Glutamatergic neuron (in vitro differentiated cells): ENCODE measurements around the gene AQP2. TPM values are rescaled to one million over a fixed set of nuclear protein-coding genes. Genes with fewer than 3 reads are reported as not detected.

ENCODE experiments used
- DNase-seq: peaks from one replicate; pipeline ENCODE4 v3.0.0; 2022
- H3K27ac Mint-ChIP-seq: one replicate; pipeline ENCODE4 v1.8.0; 2020; ENCODE audit warnings: mild to moderate bottlenecking, mixed read lengths, inconsistent platforms; ENCODE audit not compliant: unreplicated experiment
- H3K27me3 Mint-ChIP-seq: one replicate; pipeline ENCODE4 v1.8.0; 2020; ENCODE audit warnings: mild to moderate bottlenecking, moderate library complexity, mixed read lengths, inconsistent platforms; ENCODE audit not compliant: unreplicated experiment
- H3K36me3 Mint-ChIP-seq: one replicate; pipeline ENCODE4 v1.8.0; 2020; ENCODE audit warnings: mild to moderate bottlenecking, mixed read lengths, inconsistent platforms; ENCODE audit not compliant: unreplicated experiment
- H3K4me1 Mint-ChIP-seq: one replicate; pipeline ENCODE4 v1.8.0; 2020; ENCODE audit warnings: mild to moderate bottlenecking, low read depth, mixed read lengths, inconsistent platforms; ENCODE audit not compliant: unreplicated experiment
- H3K4me3 Mint-ChIP-seq: one replicate; pipeline ENCODE4 v1.8.0; 2020; ENCODE audit warnings: mild to moderate bottlenecking, mixed read lengths, inconsistent platforms; ENCODE audit not compliant: unreplicated experiment
- H3K9me3 Mint-ChIP-seq: one replicate; pipeline ENCODE4 v1.8.0; 2020; ENCODE audit warnings: mild to moderate bottlenecking, moderate library complexity, mixed read lengths, inconsistent platforms; ENCODE audit not compliant: unreplicated experiment
- total RNA-seq: library from RNA; stranded (reverse); fragmentation: NEBNext Ultra II Directional; extraction: Animal tissue kit (Norgen Biotek cat#: 25700); gene quantifications from one replicate; pipeline ENCODE4 v1.2.1, GENCODE V29; 2021; ENCODE audit not compliant: unreplicated experiment
- TF ChIP-seq, protein P1 (sequence below): fragments of 200-600 bp; sonication (generic); IDR thresholded peaks from one replicate; pipeline ENCODE4 v1.5.0; 2021; ENCODE audit not compliant: partially characterized antibody, unreplicated experiment

AQP2 gene
- total RNA-seq, 1 donor from 2014 or later: not detected

DNA sequence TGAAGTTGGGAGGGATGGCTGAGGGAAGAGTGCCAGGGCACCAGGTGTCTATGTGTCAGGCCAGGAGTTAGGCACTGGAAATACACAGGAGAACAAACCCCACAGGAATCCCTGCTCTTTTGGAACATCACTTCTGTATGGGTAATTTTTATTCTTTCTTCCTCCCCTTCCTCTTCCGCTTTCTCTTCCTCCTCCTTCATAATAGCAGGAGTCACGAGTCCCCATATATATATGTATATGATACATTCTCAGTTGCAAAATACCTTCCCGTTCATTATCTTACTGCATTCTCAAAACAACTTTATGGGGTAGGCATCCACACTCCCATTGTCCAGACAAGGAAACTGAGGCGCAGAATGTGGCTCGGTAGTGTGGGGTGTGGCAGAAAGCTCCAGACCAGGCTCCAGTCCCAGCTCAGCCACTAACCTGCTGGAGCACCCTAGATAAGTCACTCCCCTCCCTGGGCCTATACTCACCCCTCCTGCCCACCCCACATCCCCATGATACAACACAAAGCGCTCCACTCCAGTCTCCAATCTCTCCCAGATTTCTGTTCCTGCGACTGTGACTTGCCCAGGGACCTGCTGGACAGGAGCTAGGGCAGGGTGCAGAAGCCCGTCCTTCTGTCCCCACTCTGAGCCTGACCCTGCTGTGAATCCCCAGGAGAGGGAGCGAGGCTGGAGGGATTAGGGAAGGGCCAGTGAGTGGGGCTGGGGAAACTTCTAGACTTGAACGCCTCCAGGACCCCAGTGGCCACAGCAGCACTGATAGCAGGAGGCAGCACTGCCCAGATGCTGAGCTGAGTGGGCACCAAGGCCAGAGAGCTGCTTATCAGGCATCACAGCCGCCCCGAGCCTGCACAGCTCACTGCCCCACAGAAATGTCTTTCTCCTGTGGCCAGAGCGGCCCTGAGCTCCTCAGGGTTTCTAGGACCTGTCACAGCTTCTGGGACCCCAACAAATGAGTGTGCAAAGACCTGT, 1.4 kb upstream of the AQP2 start:
- no peaks in the 10 kb centered on the region for H3K36me3 Mint-ChIP-seq
- DNase-seq: no peak
- H3K9me3 Mint-ChIP-seq: no peaks in the 10 kb centered on the region
- H3K4me3 Mint-ChIP-seq: no peak overlapping the region
- H3K27ac Mint-ChIP-seq: no peak overlapping the region
- H3K27me3 Mint-ChIP-seq: no peaks in the 10 kb centered on the region
- peaks cover 4% of the 10 kb centered on the region for H3K4me1 Mint-ChIP-seq
- TF ChIP-seq, protein P1, sequence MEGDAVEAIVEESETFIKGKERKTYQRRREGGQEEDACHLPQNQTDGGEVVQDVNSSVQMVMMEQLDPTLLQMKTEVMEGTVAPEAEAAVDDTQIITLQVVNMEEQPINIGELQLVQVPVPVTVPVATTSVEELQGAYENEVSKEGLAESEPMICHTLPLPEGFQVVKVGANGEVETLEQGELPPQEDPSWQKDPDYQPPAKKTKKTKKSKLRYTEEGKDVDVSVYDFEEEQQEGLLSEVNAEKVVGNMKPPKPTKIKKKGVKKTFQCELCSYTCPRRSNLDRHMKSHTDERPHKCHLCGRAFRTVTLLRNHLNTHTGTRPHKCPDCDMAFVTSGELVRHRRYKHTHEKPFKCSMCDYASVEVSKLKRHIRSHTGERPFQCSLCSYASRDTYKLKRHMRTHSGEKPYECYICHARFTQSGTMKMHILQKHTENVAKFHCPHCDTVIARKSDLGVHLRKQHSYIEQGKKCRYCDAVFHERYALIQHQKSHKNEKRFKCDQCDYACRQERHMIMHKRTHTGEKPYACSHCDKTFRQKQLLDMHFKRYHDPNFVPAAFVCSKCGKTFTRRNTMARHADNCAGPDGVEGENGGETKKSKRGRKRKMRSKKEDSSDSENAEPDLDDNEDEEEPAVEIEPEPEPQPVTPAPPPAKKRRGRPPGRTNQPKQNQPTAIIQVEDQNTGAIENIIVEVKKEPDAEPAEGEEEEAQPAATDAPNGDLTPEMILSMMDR: no peak

- Mint-ChIP-seq H3K36me3 (no peaks in the 10 kb centered on the region), H3K27ac (no peak overlapping the region), H3K4me3 (no peak overlapping the region), H3K27me3 (no peaks in the 10 kb centered on the region), H3K9me3 (no peaks in the 10 kb centered on the region), H3K4me1 (peaks cover 4% of the 10 kb centered on the region)
- no peak for DNase-seq
- TF ChIP-seq, protein P1: no peak
Observed at GRCh38 chr12:49949866-49950265, 671 bp upstream of the AQP2 start.

GRCh38 chr12:49951411-49952240, 1.1 kb downstream of the AQP2 start:
- Mint-ChIP-seq H3K4me3 (no peak overlapping the region), H3K4me1 (peaks cover 2% of the 10 kb centered on the region), H3K27ac (no peak overlapping the region), H3K27me3 (peaks cover 2% of the 10 kb centered on the region), H3K9me3 (no peaks in the 10 kb centered on the region), H3K36me3 (no peaks in the 10 kb centered on the region)
- no peak for DNase-seq
- TF ChIP-seq, protein P1: no peak

GRCh38 chr12:49952391-49953055, 2.0 kb downstream of the AQP2 start:
- Mint-ChIP-seq H3K4me3 (no peak overlapping the region), H3K9me3 (no peaks in the 10 kb centered on the region), H3K27ac (no peak overlapping the region), H3K36me3 (no peaks in the 10 kb centered on the region), H3K27me3 (peaks cover 10% of the 10 kb centered on the region), H3K4me1 (peaks cover 2% of the 10 kb centered on the region)
- TF ChIP-seq, protein P1: no peak
- no peak for DNase-seq
